Measurements from ENCODE around the gene ACO2. TPM values are rescaled to one million over a fixed set of nuclear protein-coding genes. Genes with fewer than 3 reads are reported as not detected.

ACO2 gene
- total and polyA plus RNA-seq, 2 of the 8 experiments (the other 6 are each of a cell fraction or from before 2014, with no cell fraction given) = 52.8 to 75.4 TPM

DNA sequence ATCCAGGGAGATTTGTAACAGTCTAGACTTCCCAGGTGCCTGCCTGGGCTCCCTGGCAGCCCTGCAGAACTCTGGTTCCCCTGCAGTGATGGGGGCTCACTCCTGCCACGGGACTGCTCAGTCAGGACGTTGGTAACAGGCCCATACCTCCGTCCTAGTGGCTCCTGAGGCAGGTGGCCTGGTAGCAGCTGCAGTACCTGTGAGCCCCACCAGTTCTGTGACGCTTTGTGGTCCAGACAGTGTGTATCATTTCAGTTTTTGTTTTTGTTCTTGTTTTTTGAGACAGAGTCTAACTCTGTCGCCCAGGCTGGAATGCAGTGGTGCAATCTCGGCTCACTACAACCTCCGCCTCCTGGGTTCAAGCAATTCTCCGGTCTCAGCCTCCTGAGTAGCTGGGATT lies 47.5 kb downstream of the ACO2 start (continued):
- TF ChIP-seq RAD21 (IDR thresholded peaks at IDR 0.05 in 1 of 2, conservative IDR thresholded peaks at IDR 0.05 in 1 of 2; ENCODE audit: low read depth in 2 of 2, low read length in 2 of 2) = no peak
- no peak for TF ChIP-seq SRF (IDR thresholded peaks at IDR 0.05; ENCODE audit: low read depth, low read length)

Measured in H1 (cell line).